Endothelial cell of umbilical vein (primary cell): Measurements from ENCODE around the gene TTLL4. TPM values are rescaled to one million over a fixed set of nuclear protein-coding genes. Genes with fewer than 3 reads are reported as not detected.

Source experiments
- BruUV-seq: library from RNA; stranded (reverse); fragments of 400-500 nt; replicated peaks from 2 replicates; lab custom pipeline; 2021; lab: Mats Ljungman, UMichigan
- CTCF ChIA-PET: fragments of 300-600, 350-600 bp; sonication (Branson Sonifier 250); formaldehyde crosslinking; loops from one replicate; lab custom pipeline; 2021; ENCODE audit warnings: antibody characterized with exemption, inconsistent platforms; lab: Charles Lee
- POLR2A ChIA-PET: fragments of 300-600, 350-600 bp; sonication (Branson Sonifier 250); formaldehyde crosslinking; loops from one replicate; lab custom pipeline; 2021; ENCODE audit warnings: antibody characterized with exemption, inconsistent platforms; lab: Charles Lee
- DNase-seq: peaks from one replicate; pipeline ENCODE4 v3.0.0-alpha.2; 2011; ENCODE audit warnings: low read depth, low spot score
- FAIRE-seq: peaks from 2 replicates; lab custom pipeline; 2011; peaks lifted over from hg19 to GRCh38; lab: Jason Lieb, UNC
- H2AFZ ChIP-seq: 2 replicates; pipeline ENCODE4 v1.6.0; 2012; ENCODE audit warnings: low read depth, low read length, control low read depth, inconsistent platforms
- H3K27ac ChIP-seq: 2 replicates; pipeline ENCODE4 v1.5.1; 2011; ENCODE audit warnings: low read depth, mild to moderate bottlenecking, control low read depth, low read length, moderate library complexity; ENCODE audit not compliant: insufficient read depth
- H3K27me3 ChIP-seq, 2 experiments: 2 replicates each; pipeline versions ENCODE4 v1.6.0 to v1.6.1; 2011; ENCODE audit warnings: low read length in 2 of 2, mixed read lengths in 1 of 2; ENCODE audit not compliant: control insufficient read depth in 2 of 2, insufficient read depth in 2 of 2
- H3K36me3 ChIP-seq, 2 experiments: 2 replicates in 1 of 2; 3 replicates in 1 of 2; pipeline ENCODE4 v1.5.1; 2011; ENCODE audit warnings: low read length in 2 of 2, mild to moderate bottlenecking in 1 of 2, moderate library complexity in 1 of 2; ENCODE audit not compliant: control insufficient read depth in 2 of 2, insufficient read depth in 2 of 2; ENCODE audit errors: extremely low read depth in 1 of 2
- H3K4me1 ChIP-seq: 3 replicates; pipeline ENCODE4 v1.5.1; 2011; ENCODE audit warnings: mild to moderate bottlenecking, low read length; ENCODE audit not compliant: control insufficient read depth, insufficient read depth; ENCODE audit errors: extremely low read depth
- H3K4me2 ChIP-seq: 2 replicates; pipeline ENCODE4 v1.6.1; 2011; ENCODE audit warnings: low read length, control low read depth, mixed read lengths; ENCODE audit not compliant: insufficient read depth
- H3K4me3 ChIP-seq, 3 experiments: fragments of 200-600 bp in 1 of 3; sonication (generic), shearing (Covaris generic) in 1 of 3; replicated peaks in 1 of 3; 2 replicates each; pipeline ENCODE4 v1.5.1; 2011 to 2016; ENCODE audit warnings: control low read depth in 3 of 3, low read length in 3 of 3, mild to moderate bottlenecking in 2 of 3, inconsistent platforms in 1 of 3, low read depth in 1 of 3, moderate library complexity in 1 of 3; ENCODE audit not compliant: insufficient read depth in 1 of 3
- H3K79me2 ChIP-seq: 2 replicates; pipeline ENCODE4 v1.6.0; 2012; ENCODE audit warnings: low read length, inconsistent platforms; ENCODE audit not compliant: control insufficient read depth, insufficient read depth
- H3K9ac ChIP-seq: replicated peaks from 2 replicates; pipeline ENCODE3; 2011; ENCODE audit warnings: low read length, control low read depth; ENCODE audit not compliant: insufficient read depth; ENCODE audit errors: extremely low read depth
- H3K9me1 ChIP-seq: replicated peaks from 3 replicates; pipeline ENCODE4 v1.6.0; 2011; ENCODE audit warnings: mild to moderate bottlenecking, low read length; ENCODE audit not compliant: control insufficient read depth, insufficient read depth; ENCODE audit errors: extremely low read depth
- H3K9me3 ChIP-seq: replicated peaks from 2 replicates; pipeline ENCODE4 v1.5.1; 2012; ENCODE audit warnings: low read length, inconsistent platforms; ENCODE audit not compliant: control insufficient read depth, insufficient read depth
- H4K20me1 ChIP-seq: replicated peaks from 2 replicates; pipeline ENCODE3; 2011; ENCODE audit warnings: mild to moderate bottlenecking, low read length; ENCODE audit not compliant: control insufficient read depth, insufficient read depth; ENCODE audit errors: extremely low read depth
- CTCF ChIP-seq, 2 donors: IDR thresholded peaks; 1 replicate in 1 of 2; 2 replicates in 1 of 2; pipeline ENCODE4 v1.5.1; 2011; ENCODE audit warnings: low read length in 2 of 2, mild to moderate bottlenecking in 2 of 2, moderate library complexity in 2 of 2, control low read depth in 1 of 2, inconsistent platforms in 1 of 2, low read depth in 1 of 2; ENCODE audit not compliant: insufficient read depth in 1 of 2; ENCODE audit errors: extremely low read depth in 1 of 2
- EZH2 ChIP-seq: IDR thresholded peaks from 2 replicates; pipeline ENCODE4 v1.6.1; 2012; ENCODE audit warnings: borderline replicate concordance, low read depth, mild to moderate bottlenecking, moderate library complexity, low read length, inconsistent platforms; ENCODE audit not compliant: severe bottlenecking
- FOS ChIP-seq: IDR thresholded peaks from 2 replicates; pipeline ENCODE4 v1.6.1; 2011; ENCODE audit warnings: mild to moderate bottlenecking, low read length, moderate library complexity, borderline replicate concordance; ENCODE audit not compliant: insufficient read depth
- GATA2 ChIP-seq: IDR thresholded peaks from 2 replicates; pipeline ENCODE4 v1.7.0; 2011; ENCODE audit warnings: low read depth, mild to moderate bottlenecking, moderate library complexity, mixed read lengths, low read length; ENCODE audit not compliant: insufficient read length, insufficient read depth
- JUN ChIP-seq: IDR thresholded peaks from 2 replicates; pipeline ENCODE4 v1.6.1; 2011; ENCODE audit warnings: borderline replicate concordance, low read depth; ENCODE audit not compliant: insufficient read length, insufficient read depth
- MAX ChIP-seq: IDR thresholded peaks from 2 replicates; pipeline ENCODE4 v1.6.1; 2011; ENCODE audit not compliant: insufficient read depth, insufficient read length
- MYC ChIP-seq: IDR thresholded peaks from one replicate; pipeline ENCODE4 v1.6.1; 2011; ENCODE audit warnings: mild to moderate bottlenecking, low read depth, low read length
- POLR2A ChIP-seq: IDR thresholded peaks from 2 replicates; pipeline ENCODE4 v1.6.1; 2012; ENCODE audit warnings: low read depth, mild to moderate bottlenecking, control low read depth, low read length
- POLR2AphosphoS5 ChIP-seq: IDR thresholded peaks from 2 replicates; pipeline ENCODE4 v1.6.1; 2012; ENCODE audit warnings: low read depth, mild to moderate bottlenecking, control low read depth, low read length, moderate library complexity; ENCODE audit not compliant: insufficient read depth
- dilution Hi-C: fragments of 300-500 bp; cut with MboI; formaldehyde crosslinking; loops from one replicate; pipeline ENCODE4 v1.15.0; 2019; ENCODE audit warnings: low sequenced_read_pairs; ENCODE audit not compliant: extremely low pct_ligation_motif_present
- intact Hi-C: fragments of 100-400 bp; cut with micrococcal nuclease; formaldehyde crosslinking; loops from one replicate; pipeline ENCODE4 v1.10.0; 2022
- polyA plus RNA-seq, 4 experiments: library from polyadenylated mRNA; depleted of rRNA in 3 of 4; stranded (reverse) in 3 of 4; unstranded in 1 of 4; fragments of >200 nt; gene quantifications; 2 replicates each; pipeline versions ENCODE4 v1.2.1 to v1.2.3, GENCODE V29; 2011 to 2012; ENCODE audit warnings: missing spikeins in 1 of 4
- total RNA-seq: library from RNA; stranded (reverse); gene quantifications from 2 replicates; pipeline ENCODE4 v1.2.3, GENCODE V29; 2021

Gene TTLL4
- total and polyA plus RNA-seq, 2 donors (not counting 3 experiments of a cell fraction or from before 2014, with no cell fraction given), result 26.7 to 45.0 TPM

- POLR2A ChIA-PET, result no interaction called here
- Histone ChIP-seq H2AFZ (no peak overlapping the region), H3K9ac (no peak overlapping the region), H3K9me3 (no peaks in the 10 kb centered on the region), H3K4me3 (no peak overlapping the region), H3K27ac (no peak overlapping the region), H4K20me1 (no peaks in the 10 kb centered on the region), H3K9me1 (no peaks in the 10 kb centered on the region), H3K36me3 (peaks cover 2% of the 10 kb centered on the region in 2 experiments), H3K27me3 (no peaks in the 10 kb centered on the region), H3K79me2 (peaks cover 69% of the 10 kb centered on the region), H3K4me1 (peaks cover 7% of the 10 kb centered on the region), H3K4me2 (no peak overlapping the region)
- TF ChIP-seq EZH2, result no peak
- no peak for TF ChIP-seq FOS
- no peak for TF ChIP-seq POLR2AphosphoS5
- TF ChIP-seq CTCF (IDR thresholded peaks at IDR 0.05; ENCODE audit: extremely low read depth in 1 of 2, insufficient read depth in 1 of 2, low read depth in 1 of 2, low read length in 2 of 2), result no peak
- TF ChIP-seq MYC, result no peak
- no peak for TF ChIP-seq JUN
- TF ChIP-seq POLR2A, result no peak
- no peak for TF ChIP-seq MAX
- TF ChIP-seq GATA2, result no peak
- CTCF ChIA-PET, result interaction anchor here (1.0 to 3.4 kb wide), 4 partner anchors 10 to 127 kb away, joined by 3 to 38 read pairs (median 10); no protein-coding TSS in a partner anchor
- DNase-seq, result no peak
- FAIRE-seq, result no peak
- dilution Hi-C loops, result no loop called here
- intact Hi-C loops, result no loop called here
- no TSS peak for BruUV-seq
Measured at GRCh38 chr2:218720048-218721041, 9.7 kb downstream of the TTLL4 start.
